Right cardiac atrium (tissue), 5 donors: Measurements from ENCODE around the gene TNRC18. TPM values are rescaled to one million over a fixed set of nuclear protein-coding genes. Genes with fewer than 3 reads are reported as not detected.

Experiments
- ATAC-seq, 2 donors: fragments of 200-7000 bp; cut with Tn5 transposase; one replicate each; pipeline versions ENCODE4 v1.8.0 to v1.9.1; 2020; ENCODE audit warnings: moderate library complexity in 2 of 2, mild to moderate bottlenecking in 1 of 2
- DNase-seq, 3 donors: peaks; one replicate each; pipeline ENCODE4 v3.0.0-alpha.2; 2020
- H3K27ac ChIP-seq: one replicate; pipeline ENCODE4 v1.5.1; 2013; ENCODE audit warnings: mild to moderate bottlenecking, low read length, control low read depth, moderate library complexity
- H3K27me3 ChIP-seq: one replicate; pipeline ENCODE4 v1.6.1; 2013; ENCODE audit not compliant: control insufficient read depth, insufficient read depth
- H3K4me1 ChIP-seq: one replicate; pipeline ENCODE4 v1.6.1; 2013; ENCODE audit warnings: low read length; ENCODE audit not compliant: control insufficient read depth, insufficient read depth
- H3K4me3 ChIP-seq: one replicate; pipeline ENCODE4 v1.5.1; 2013; ENCODE audit warnings: low read length, control low read depth
- H3K9me3 ChIP-seq: one replicate; pipeline ENCODE4 v1.6.1; 2013; ENCODE audit warnings: low read length; ENCODE audit not compliant: control insufficient read depth
- WGBS: extraction: QIAGEN DNeasy Blood & Tissue Kit; methylation state at CpG from one replicate; pipeline ENCODE4 v1.1.7; 2013; 5-methylcytosine and 5-hydroxymethylcytosine counted together
- intact Hi-C, 4 donors: fragments of 100-400 bp; cut with DNase I; formaldehyde crosslinking; loops; one replicate each; pipeline versions ENCODE4 v1.11.0 to v1.14.0; 2022 to 2023
- polyA plus RNA-seq: library from polyadenylated mRNA; stranded (reverse); fragments of 200-250 nt; gene quantifications from one replicate; pipeline ENCODE4 v1.2.3, GENCODE V29; 2013
- total RNA-seq, 4 donors: library from RNA; stranded (reverse); fragmentation: NEBNext Ultra II Directional; extraction: Animal tissue kit (Norgen Biotek cat#: 25700); gene quantifications; one replicate each; pipeline ENCODE4 v1.2.1, GENCODE V29; 2021
- donor health status: healthy with polysubstance abuse.
- donor health status: DM: no; HTN: yes; CAD: no.
- donor health status: DM: no; HTN: no; CAD: no.
- donor health status: DM: no; HTN: yes; CAD: no; lungs with severe emphysema.
- donor health status: DM: yes; HTN: yes; CAD: no.

The TNRC18 gene
- total and polyA plus RNA-seq, 5 donors = 33.1 to 46.6 (median 38.9) TPM

DNA sequence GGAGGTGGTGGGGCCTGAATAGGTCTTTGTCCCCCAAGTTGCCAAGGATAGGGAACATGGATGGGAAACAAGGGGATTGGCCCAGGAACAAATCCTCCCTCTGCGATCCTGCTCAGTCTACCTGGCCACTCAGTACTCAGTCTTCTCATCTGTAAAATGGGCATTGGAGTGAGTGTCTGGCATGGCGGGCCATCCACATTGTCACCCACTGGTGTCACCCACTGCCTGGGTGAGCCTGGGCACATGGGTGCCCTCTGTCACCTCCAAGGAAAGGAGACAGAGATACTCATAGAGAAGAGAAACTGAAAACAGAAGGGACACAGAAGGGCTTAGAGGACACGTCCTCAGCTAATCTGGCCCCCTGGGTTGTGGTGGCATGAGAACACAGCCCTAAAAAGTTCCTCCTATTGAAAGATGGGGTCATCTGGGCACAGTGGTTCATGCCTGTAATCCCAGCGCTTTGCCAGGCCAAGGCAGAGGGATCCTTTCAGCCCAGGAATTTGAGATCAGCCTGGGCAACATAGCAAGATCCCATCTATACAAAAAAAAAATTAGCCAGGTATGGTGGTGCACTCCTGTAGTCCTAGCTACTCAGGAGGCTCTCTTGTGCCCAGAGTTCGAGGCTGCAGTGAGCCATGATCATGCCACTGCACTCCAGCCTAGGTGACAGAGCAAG is 12.5 kb upstream of the TNRC18 start:
- Histone ChIP-seq H3K9me3 (no peaks in the 10 kb centered on the region), H3K27ac (no peak overlapping the region), H3K27me3 (no peaks in the 10 kb centered on the region), H3K4me3 (no peak overlapping the region), H3K4me1 (no peaks in the 10 kb centered on the region)
- WGBS = 93% methylated on average over 5 of the region's 5 CpGs
- ATAC-seq = no peak
- intact Hi-C loops = no loop called here
- no peak for DNase-seq

DNA sequence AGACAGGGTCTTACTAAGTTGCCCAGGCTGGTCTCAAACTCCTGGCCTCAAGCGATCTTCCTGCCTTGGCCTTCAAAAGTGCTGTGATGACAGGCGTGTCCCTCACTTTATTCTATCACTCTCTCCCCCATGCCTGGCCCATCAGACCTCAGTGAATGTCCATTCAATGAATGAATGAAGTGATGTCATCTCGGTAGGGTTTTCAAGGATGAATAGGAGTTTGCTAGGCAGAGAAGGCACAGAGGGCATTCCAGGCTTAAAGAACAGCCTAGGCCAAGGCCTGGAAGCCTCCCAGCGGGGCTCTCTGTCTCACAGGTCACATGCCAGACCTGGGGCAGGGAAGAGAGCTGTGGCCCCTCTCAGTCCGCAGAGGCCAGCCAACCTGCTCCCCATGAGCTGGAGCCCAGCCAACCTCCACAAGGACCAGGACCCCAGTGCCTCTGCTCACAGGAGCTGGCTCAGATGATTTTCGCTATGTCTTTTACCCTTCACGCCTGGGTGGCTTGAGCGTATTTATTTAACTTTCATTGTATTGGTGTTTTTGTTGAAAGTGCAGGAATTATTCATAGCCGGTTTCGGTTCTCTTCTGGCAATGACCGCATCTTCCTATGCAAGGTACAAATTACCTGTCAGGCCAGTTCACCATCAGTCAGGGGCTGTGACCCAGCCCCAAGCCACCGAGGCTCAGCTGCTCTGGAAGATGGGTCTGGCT is 11.8 kb upstream of the TNRC18 start:
- intact Hi-C loops = no loop called here
- no peaks in the 10 kb centered on the region for H3K27me3 ChIP-seq

DNA sequence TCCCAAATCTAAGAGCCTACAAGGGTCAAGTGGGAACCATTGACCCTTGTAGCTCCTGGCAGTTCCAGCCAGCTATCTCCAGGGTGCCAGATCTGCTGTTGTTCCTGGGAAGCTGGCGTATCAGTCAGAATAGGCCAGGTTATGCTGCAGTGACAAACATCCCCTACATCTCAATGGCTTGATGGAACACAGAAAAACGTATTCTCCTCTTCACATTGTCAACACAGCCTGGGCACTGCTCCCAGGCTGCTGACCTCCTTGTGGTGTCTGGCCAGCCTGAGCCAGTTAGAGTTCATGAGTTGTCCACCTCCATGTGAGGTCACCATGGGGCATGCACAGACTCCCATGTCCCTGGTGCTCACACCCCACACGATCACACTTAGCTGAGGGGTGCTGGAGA is 9.5 kb upstream of the TNRC18 start:
- no peak overlapping the region for H3K4me3 ChIP-seq
- H3K27me3 ChIP-seq = no peaks in the 10 kb centered on the region
- peaks cover 7% of the 10 kb centered on the region for H3K4me1 ChIP-seq
- no peak overlapping the region for H3K27ac ChIP-seq
- 88% methylated on average over 3 of the region's 3 CpGs for WGBS
- no peaks in the 10 kb centered on the region for H3K9me3 ChIP-seq
- DNase-seq (no peak), ATAC-seq (no peak)
- intact Hi-C loops = no loop called here

More for the DNA sequence above, 11.8 kb upstream of the TNRC18 start:
- Histone ChIP-seq H3K4me1 (peaks cover under 1% of the 10 kb centered on the region), H3K27ac (no peak overlapping the region), H3K9me3 (no peaks in the 10 kb centered on the region), H3K4me3 (no peak overlapping the region)
- no peak for DNase-seq
- 95% methylated on average over 12 of the region's 12 CpGs for WGBS
- ATAC-seq = no peak

DNA sequence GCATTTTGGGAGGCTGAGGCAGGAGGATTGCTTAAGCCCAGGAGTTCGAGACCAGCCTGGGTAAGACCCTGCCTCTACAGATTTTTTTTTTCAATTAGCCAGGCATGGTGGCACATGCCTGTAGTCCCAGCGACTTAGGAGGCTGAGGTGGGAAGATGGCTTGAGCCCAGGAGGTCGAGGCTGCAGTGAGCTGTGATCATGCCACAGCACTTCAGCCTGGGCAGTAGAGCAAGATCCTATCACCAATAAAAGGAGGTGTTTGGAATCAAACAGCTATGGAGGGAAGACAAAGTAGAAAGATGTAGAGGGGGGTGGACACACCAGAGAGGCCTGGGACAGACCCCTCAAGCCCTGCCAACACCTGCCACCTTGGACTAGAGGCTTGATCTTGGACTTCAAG is 9.1 kb upstream of the TNRC18 start:
- H3K27ac ChIP-seq = no peak overlapping the region
- no peak for DNase-seq
- H3K4me1 ChIP-seq = peaks cover 7% of the 10 kb centered on the region
- ATAC-seq = no peak
- 87% methylated on average over 3 of the region's 3 CpGs for WGBS
- H3K4me3 ChIP-seq = no peak overlapping the region
- intact Hi-C loops = no loop called here
- no peaks in the 10 kb centered on the region for H3K27me3 ChIP-seq
- H3K9me3 ChIP-seq = no peaks in the 10 kb centered on the region

DNA sequence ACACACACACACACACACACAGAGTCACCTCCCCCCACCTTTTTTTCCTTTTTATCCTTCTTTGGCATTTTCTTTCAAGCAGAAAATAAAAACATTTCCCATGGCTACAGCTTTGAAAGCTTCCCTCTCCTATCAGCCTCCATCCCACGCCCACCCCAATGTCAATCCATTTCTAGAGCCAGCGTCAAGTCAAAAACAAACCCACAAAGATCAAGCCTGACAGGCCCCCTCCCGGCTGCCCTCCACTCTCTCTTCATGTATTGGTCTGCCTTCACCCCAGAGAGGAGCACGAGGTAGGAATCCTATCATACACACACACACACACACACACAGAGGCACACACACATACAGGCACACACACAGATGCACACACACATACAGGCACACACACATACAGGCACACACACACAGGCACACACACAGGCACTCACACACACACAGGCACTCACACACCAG is 8.0 kb upstream of the TNRC18 start:
- H3K27ac ChIP-seq = no peak overlapping the region
- WGBS = 67% methylated on average over 4 of the region's 4 CpGs
- no peaks in the 10 kb centered on the region for H3K9me3 ChIP-seq
- peaks cover 7% of the 10 kb centered on the region for H3K4me1 ChIP-seq
- H3K4me3 ChIP-seq = no peak overlapping the region
- intact Hi-C loops = no loop called here
- DNase-seq (no peak), ATAC-seq (no peak)
- no peaks in the 10 kb centered on the region for H3K27me3 ChIP-seq

DNA sequence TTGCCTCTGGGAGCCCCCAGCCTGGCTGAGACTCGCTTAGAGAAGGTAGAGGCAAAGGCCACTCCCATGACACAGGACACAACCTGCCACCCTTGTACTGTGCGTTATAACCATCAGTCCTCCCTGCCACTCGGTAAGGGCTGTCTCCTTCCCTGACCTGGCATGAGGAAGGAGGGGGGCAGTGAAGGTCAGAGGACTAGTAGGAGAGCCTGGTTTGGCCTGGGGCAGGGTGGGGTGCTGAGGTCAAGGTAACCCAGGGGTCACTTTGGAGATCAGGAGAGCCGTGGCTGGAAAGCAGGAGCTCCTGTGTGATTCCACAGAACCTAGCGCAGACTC is 6.9 kb upstream of the TNRC18 start:
- no peak for ATAC-seq
- intact Hi-C loops = no loop called here
- no peak for DNase-seq
- H3K4me1 ChIP-seq = peaks cover 7% of the 10 kb centered on the region
- no peaks in the 10 kb centered on the region for H3K27me3 ChIP-seq
- no peak overlapping the region for H3K4me3 ChIP-seq
- peak overlapping the region; percentile 94 for H3K27ac ChIP-seq
- no peaks in the 10 kb centered on the region for H3K9me3 ChIP-seq
- WGBS = 75% methylated on average over 5 of the region's 5 CpGs

DNA sequence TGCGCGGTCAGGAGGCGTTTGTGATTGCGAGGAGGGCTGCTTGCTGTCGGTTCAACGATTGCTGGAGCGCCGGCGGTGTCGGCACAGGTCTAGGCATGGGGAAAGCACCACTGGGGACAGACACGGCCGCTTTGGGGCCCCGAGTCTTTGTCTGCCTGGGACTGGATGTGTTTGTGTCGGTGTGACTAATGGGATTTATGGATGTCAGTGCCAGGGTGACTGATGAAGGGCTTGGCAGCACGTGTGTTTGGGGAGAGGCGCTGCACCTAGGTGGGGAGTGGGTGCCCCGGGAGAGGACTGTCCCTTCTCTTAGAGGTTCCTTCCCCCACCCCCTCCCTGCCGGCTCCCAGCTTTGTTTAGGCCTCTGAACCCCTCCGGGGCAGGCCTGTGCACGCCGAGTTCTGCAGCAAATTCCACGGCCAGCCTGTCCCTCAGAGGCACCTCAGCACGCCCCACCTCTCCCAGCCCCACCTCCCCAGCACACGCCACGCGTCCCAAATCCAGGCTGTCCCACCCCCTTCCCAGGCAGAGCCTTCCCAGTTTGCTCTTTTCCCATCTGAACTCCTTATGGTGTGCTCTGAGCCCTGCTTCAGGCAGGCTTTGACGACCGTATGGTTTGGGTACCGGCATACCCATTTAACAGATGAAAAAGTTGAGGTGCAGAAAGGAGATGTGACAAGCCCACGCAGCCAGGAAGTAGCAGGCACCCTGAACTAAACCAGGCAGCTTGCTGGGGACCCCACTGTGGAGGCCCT is 6.4 kb upstream of the TNRC18 start:
- peak overlapping the region; percentile 94 for H3K27ac ChIP-seq
- peaks cover 7% of the 10 kb centered on the region for H3K4me1 ChIP-seq
- peak overlapping the region; percentile 93 for H3K4me3 ChIP-seq
- 34% methylated on average over 30 of the region's 30 CpGs for WGBS
- DNase-seq (peak; percentile 40 to 83 (median 72)), ATAC-seq (peak in 1 of 2 donors; percentile 2)
- H3K9me3 ChIP-seq = no peaks in the 10 kb centered on the region
- intact Hi-C loops = no loop called here
- H3K27me3 ChIP-seq = no peaks in the 10 kb centered on the region

DNA sequence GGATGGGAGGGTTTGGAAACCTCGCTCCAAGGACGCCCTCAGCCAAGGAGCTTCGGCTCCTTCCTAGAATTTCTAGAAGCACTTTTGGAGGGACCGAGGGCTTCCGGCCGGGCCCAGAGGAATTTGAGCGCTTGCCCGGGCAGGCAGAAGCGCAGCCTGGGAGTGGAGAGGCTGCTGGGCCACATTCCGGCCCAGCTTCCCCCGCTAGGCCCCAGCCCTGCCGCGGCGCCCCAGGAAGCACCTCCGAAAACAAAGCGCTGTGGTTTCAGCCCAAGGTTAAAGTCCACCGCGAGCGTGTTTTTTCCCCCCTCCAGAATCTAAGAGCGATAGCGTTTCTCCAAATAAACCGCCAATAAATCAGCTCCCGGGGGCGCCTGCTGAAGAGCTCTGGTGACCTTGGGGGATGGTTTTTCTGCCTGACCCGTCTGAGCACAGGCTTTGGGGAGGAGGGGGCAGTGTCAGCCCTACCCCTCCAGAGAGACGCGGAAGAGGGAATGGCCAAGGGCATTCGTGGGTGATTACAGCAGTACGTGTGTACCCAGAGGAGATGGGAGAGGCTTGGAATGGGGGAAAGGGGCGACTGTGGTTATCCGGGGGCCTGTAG is 5.7 kb upstream of the TNRC18 start:
- H3K27ac ChIP-seq = peak overlapping the region; percentile 94
- intact Hi-C loops = no loop called here
- peaks cover 7% of the 10 kb centered on the region for H3K4me1 ChIP-seq
- ATAC-seq (peak; percentile 6 to 7), DNase-seq (peak; percentile 58 to 87 (median 86))
- no peaks in the 10 kb centered on the region for H3K9me3 ChIP-seq
- peak overlapping the region; percentile 93 for H3K4me3 ChIP-seq
- WGBS = 11% methylated on average over 31 of the region's 31 CpGs
- no peaks in the 10 kb centered on the region for H3K27me3 ChIP-seq

DNA sequence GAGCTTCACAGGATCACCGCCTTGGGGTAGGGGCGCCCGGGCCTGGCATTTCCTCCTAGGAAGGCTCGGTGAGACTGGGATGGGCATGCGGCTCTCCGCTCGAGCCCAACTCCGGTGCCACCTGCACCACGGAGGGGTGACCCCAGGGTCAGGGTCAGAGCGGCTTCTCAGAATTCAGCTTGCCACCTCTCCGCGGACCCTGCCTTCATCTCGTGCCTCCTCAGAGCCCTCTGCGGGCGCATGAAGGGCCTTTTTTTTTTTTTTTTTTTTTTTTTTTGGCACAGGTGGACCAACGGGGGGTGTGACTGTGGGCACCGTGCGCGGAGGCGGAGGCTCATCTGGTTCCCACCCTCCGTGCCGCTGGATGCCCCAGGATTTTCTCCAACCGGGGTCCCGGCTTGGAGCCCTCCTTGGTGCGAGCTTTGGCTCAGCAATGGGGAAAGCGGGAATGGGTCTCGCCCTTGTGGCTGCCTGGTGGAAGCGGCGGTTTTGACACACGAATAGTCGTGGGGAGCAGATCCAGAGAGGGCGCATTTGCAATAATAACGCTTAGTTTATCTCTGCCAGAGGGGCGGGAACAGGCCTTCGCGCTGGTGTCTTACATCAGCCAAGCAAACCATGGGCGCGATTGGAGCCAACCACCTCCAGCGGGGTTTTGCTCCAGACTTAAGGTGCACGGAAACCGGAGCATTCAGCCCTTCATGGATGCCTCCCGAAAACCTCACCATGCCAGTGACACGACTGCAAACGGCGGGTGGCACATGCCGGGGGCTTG is 5.0 kb upstream of the TNRC18 start:
- Histone ChIP-seq H3K9me3 (no peaks in the 10 kb centered on the region), H3K4me1 (peaks cover 7% of the 10 kb centered on the region), H3K27me3 (no peaks in the 10 kb centered on the region), H3K27ac (peak overlapping the region; percentile 94), H3K4me3 (peak overlapping the region; percentile 93)
- ATAC-seq (peak; percentile 25 to 32), DNase-seq (peak; percentile 81 to 92 (median 87))
- intact Hi-C loops = no loop called here
- WGBS = 15% methylated on average over 46 of the region's 46 CpGs

DNA sequence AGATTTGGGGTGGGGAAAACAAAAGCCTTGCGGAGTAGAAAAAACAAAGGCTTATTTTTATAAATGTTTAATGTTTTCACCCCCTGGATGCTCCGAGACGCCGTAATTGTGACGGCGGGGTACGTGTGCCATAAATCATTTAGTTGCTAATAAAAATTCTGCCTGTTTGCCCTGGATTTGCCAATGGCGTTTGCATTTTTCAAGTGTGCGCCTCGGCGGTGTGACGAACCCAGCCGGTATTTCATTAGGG is 2.5 kb upstream of the TNRC18 start:
- no peaks in the 10 kb centered on the region for H3K9me3 ChIP-seq
- under 1% methylated on average over 13 of the region's 13 CpGs for WGBS
- ATAC-seq = no peak
- intact Hi-C loops = no loop called here
- no peaks in the 10 kb centered on the region for H3K27me3 ChIP-seq
- peak overlapping the region; percentile 91 for H3K27ac ChIP-seq
- H3K4me3 ChIP-seq = peak overlapping the region; percentile 93
- peaks cover 7% of the 10 kb centered on the region for H3K4me1 ChIP-seq
- no peak for DNase-seq
